ENCODE data around the gene NECAB3.
"Not testable (repeated sequence)": the region's sequence is repeated elsewhere in the genome, so short reads cannot be mapped to it uniquely, and the experiment has no call there.

Gene NECAB3

GRCh38 chr20:33650753-33651561 is 23.3 kb downstream of the NECAB3 start:
- DNase-seq (ENCODE audit: low read depth in 2 of 3, low spot score in 1 of 3), result no peak

- no peak for DNase-seq (ENCODE audit: low read depth in 2 of 3, low spot score in 1 of 3)
Measured at GRCh38 chr20:33650111-33650752, 24.0 kb downstream of the NECAB3 start.

- DNase-seq (ENCODE audit: low read depth in 2 of 3, low spot score in 1 of 3), result no peak
Measured at GRCh38 chr20:33649201-33649681, 25.0 kb downstream of the NECAB3 start.

GRCh38 chr20:33648396-33649004 is 25.7 kb downstream of the NECAB3 start:
- DNase-seq (ENCODE audit: low read depth in 2 of 3, low spot score in 1 of 3), result no peak

- no peak for DNase-seq (ENCODE audit: low read depth in 2 of 3, low spot score in 1 of 3)
Measured at GRCh38 chr20:33647603-33648395, 26.4 kb downstream of the NECAB3 start.

GRCh38 chr20:33646959-33647602 is 27.1 kb downstream of the NECAB3 start:
- not testable (repeated sequence) for DNase-seq (ENCODE audit: low read depth in 2 of 3, low spot score in 1 of 3)

- DNase-seq (ENCODE audit: low read depth in 2 of 3, low spot score in 1 of 3), result no peak
Measured at GRCh38 chr20:33646191-33646590, 28.0 kb downstream of the NECAB3 start.

- no peak for DNase-seq (ENCODE audit: low read depth in 2 of 3, low spot score in 1 of 3)
Measured at GRCh38 chr20:33645396-33645795, 28.8 kb downstream of the NECAB3 start.

- DNase-seq (ENCODE audit: low read depth in 2 of 3, low spot score in 1 of 3), result no peak
Measured at GRCh38 chr20:33645072-33645358, 29.2 kb downstream of the NECAB3 start.

- DNase-seq (ENCODE audit: low read depth in 2 of 3, low spot score in 1 of 3), result no peak
Measured at GRCh38 chr20:33644313-33645071, 29.7 kb downstream of the NECAB3 start.

- no peak for DNase-seq (ENCODE audit: low read depth in 2 of 3, low spot score in 1 of 3)
Measured at GRCh38 chr20:33640287-33640686, 33.9 kb downstream of the NECAB3 start.

- no peak for DNase-seq (ENCODE audit: low read depth in 2 of 3, low spot score in 1 of 3)
Measured at GRCh38 chr20:33636776-33637175, 37.5 kb downstream of the NECAB3 start.

- no peak for DNase-seq (ENCODE audit: low read depth in 2 of 3, low spot score in 1 of 3)
Measured at GRCh38 chr20:33635341-33635740, 38.9 kb downstream of the NECAB3 start.

- not testable (repeated sequence) for DNase-seq (ENCODE audit: low read depth in 2 of 3, low spot score in 1 of 3)
Measured at GRCh38 chr20:33631910-33632309, 42.3 kb downstream of the NECAB3 start.

- no peak for DNase-seq (ENCODE audit: low read depth in 2 of 3, low spot score in 1 of 3)
Measured at GRCh38 chr20:33630507-33630906, 43.7 kb downstream of the NECAB3 start.

GRCh38 chr20:33629979-33630378 is 44.2 kb downstream of the NECAB3 start:
- DNase-seq (ENCODE audit: low read depth in 2 of 3, low spot score in 1 of 3), result no peak

GRCh38 chr20:33629533-33629932 is 44.7 kb downstream of the NECAB3 start:
- DNase-seq (ENCODE audit: low read depth in 2 of 3, low spot score in 1 of 3), result no peak

- no peak for DNase-seq (ENCODE audit: low read depth in 2 of 3, low spot score in 1 of 3)
Measured at GRCh38 chr20:33627577-33628216, 46.5 kb downstream of the NECAB3 start.

GRCh38 chr20:33626190-33626589 is 48.0 kb downstream of the NECAB3 start:
- no peak for DNase-seq (ENCODE audit: low read depth in 2 of 3, low spot score in 1 of 3)

- DNase-seq (ENCODE audit: low read depth in 2 of 3, low spot score in 1 of 3), result no peak
Measured at GRCh38 chr20:33624399-33624798, 49.8 kb downstream of the NECAB3 start.
